Suprapubic skin (tissue), 4 donors: ENCODE results near the gene INHBB. TPM values are rescaled to one million over a fixed set of nuclear protein-coding genes. Genes with fewer than 3 reads are reported as not detected.

Source experiments
- DNase-seq, 2 donors: peaks; one replicate each; pipeline ENCODE4 v3.0.0-alpha.2; 2019; ENCODE audit warnings: low spot score in 2 of 2
- H3K27ac ChIP-seq: fragments of 200-600 bp; sonication (generic); one replicate; pipeline ENCODE4 v1.5.1; 2019
- H3K27me3 ChIP-seq: fragments of 200-600 bp; sonication (generic); one replicate; pipeline ENCODE4 v1.5.1; 2019
- H3K36me3 ChIP-seq: fragments of 200-600 bp; sonication (generic); one replicate; pipeline ENCODE4 v1.5.1; 2019
- H3K4me1 ChIP-seq: fragments of 200-600 bp; sonication (generic); one replicate; pipeline ENCODE4 v1.5.1; 2019
- H3K4me3 ChIP-seq: fragments of 200-600 bp; sonication (generic); one replicate; pipeline ENCODE4 v1.5.1; 2019; ENCODE audit warnings: mild to moderate bottlenecking
- H3K9me3 ChIP-seq: fragments of 200-600 bp; sonication (generic); one replicate; pipeline ENCODE4 v1.5.1; 2019
- CTCF ChIP-seq, 2 donors: fragments of 200-600 bp in 1 of 2; fragments of 450-650 bp in 1 of 2; sonication (generic) in 1 of 2; IDR thresholded peaks; one replicate each; pipeline ENCODE4 v1.5.1; 2016 to 2019; ENCODE audit warnings: antibody characterized with exemption in 2 of 2, mild to moderate bottlenecking in 1 of 2, moderate library complexity in 1 of 2
- EP300 ChIP-seq: sonication (generic); formaldehyde crosslinking; IDR thresholded peaks from one replicate; pipeline ENCODE4 v1.6.1; 2017; ENCODE audit warnings: antibody characterized with exemption
- POLR2A ChIP-seq, 2 donors: fragments of 450-650 bp; IDR thresholded peaks; one replicate each; pipeline ENCODE4 v1.6.1; 2017; ENCODE audit warnings: antibody characterized with exemption in 2 of 2, mild to moderate bottlenecking in 2 of 2, moderate library complexity in 2 of 2
- POLR2AphosphoS5 ChIP-seq, 3 donors: sonication (generic); formaldehyde crosslinking; IDR thresholded peaks; one replicate each; pipeline ENCODE4 v1.6.1; 2017; ENCODE audit warnings: antibody characterized with exemption in 3 of 3
- WGBS: methylation state at CpG from one replicate; pipeline ENCODE4 v1.1.5; 2018; 5-methylcytosine and 5-hydroxymethylcytosine counted together
- total RNA-seq, 4 donors: library from RNA; depleted of rRNA; stranded (reverse); fragments of >200 nt; gene quantifications; one replicate each; pipeline ENCODE4 v1.1.0, GENCODE V29; 2016

Gene INHBB
- total RNA-seq, 4 donors from 2014 or later, result 12.1 to 26.1 (median 18.2) TPM

GRCh38 chr2:120376101-120376500, 30.2 kb downstream of the INHBB start:
- Histone ChIP-seq H3K4me1 (no peaks in the 10 kb centered on the region), H3K36me3 (no peaks in the 10 kb centered on the region), H3K9me3 (no peaks in the 10 kb centered on the region), H3K4me3 (no peak overlapping the region), H3K27me3 (peaks cover 22% of the 10 kb centered on the region), H3K27ac (no peak overlapping the region)
- no peak for TF ChIP-seq EP300
- TF ChIP-seq POLR2A (IDR thresholded peaks at IDR 0.05), result no peak
- TF ChIP-seq POLR2AphosphoS5 (IDR thresholded peaks at IDR 0.05), result no peak
- TF ChIP-seq CTCF (IDR thresholded peaks at IDR 0.05), result no peak
- DNase-seq, result no peak
- 76% methylated on average over 12 of the region's 12 CpGs for WGBS

DNA sequence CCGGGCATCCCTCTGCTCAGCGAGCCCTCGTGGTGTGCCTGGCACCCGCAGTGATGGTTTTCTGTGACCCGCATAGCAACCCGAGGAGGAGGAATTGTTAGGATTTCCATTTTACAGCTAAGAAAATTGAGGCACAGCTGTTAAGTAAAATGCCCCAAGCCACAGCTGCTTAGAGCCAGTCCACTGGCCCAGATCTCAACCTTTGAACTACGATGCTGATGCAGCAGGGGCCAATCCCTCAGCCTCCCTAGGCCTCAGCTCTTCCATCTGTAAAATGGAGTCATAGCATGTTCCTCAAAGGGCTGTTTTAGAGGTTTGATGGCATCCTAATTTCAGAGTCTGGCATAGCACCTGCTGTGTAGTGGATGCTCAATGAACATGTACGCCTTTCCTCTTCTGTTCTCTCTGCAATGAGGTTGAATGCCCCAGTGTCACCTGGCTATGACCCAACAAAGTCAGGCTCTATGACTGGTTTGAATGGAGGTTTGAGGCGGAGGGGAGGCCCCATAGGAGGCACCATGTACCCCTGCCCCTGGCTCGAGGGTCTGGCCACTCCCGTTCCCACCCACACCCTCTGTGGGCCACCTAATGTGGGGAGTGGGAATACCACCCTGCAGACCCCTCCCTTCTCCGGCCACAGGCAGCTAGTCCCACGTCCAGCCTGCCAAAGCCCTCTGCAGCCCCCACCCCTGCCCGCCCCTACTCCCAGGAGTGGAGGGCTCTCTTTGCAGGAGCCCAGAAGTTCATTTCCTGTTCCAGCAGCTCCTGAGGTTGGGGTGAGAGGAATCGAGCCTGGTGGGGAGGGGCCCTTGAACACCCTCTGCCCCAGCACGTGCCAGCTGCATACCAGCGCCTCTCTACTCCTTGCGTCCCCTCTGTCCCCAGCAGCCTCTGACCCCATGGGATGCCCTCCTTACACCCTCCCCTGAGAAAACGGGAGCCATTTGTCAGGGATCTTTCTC, 31.0 kb downstream of the INHBB start:
- no peaks in the 10 kb centered on the region for H3K4me1 ChIP-seq
- no peak overlapping the region for H3K27ac ChIP-seq
- H3K9me3 ChIP-seq, result no peaks in the 10 kb centered on the region
- DNase-seq, result no peak
- no peaks in the 10 kb centered on the region for H3K36me3 ChIP-seq
- no peak overlapping the region for H3K4me3 ChIP-seq
- TF ChIP-seq EP300 (no peak), POLR2AphosphoS5 (IDR thresholded peaks at IDR 0.05) (no peak), CTCF (IDR thresholded peaks at IDR 0.05) (no peak), POLR2A (IDR thresholded peaks at IDR 0.05) (no peak)
- H3K27me3 ChIP-seq, result peaks cover 22% of the 10 kb centered on the region
- 74% methylated on average over 19 of the region's 19 CpGs for WGBS

- TF ChIP-seq CTCF (IDR thresholded peaks at IDR 0.05) (no peak), POLR2A (IDR thresholded peaks at IDR 0.05) (no peak), POLR2AphosphoS5 (IDR thresholded peaks at IDR 0.05) (no peak), EP300 (no peak)
- no peak for DNase-seq
- H3K36me3 ChIP-seq, result no peaks in the 10 kb centered on the region
- H3K4me3 ChIP-seq, result no peak overlapping the region
- no peak overlapping the region for H3K27ac ChIP-seq
- no peaks in the 10 kb centered on the region for H3K4me1 ChIP-seq
- H3K27me3 ChIP-seq, result peaks cover 22% of the 10 kb centered on the region
- no peaks in the 10 kb centered on the region for H3K9me3 ChIP-seq
- 73% methylated on average over 3 of the region's 3 CpGs for WGBS
These were observed 32.7 kb downstream of the INHBB start for GRCh38 chr2:120378605-120379004.

DNA sequence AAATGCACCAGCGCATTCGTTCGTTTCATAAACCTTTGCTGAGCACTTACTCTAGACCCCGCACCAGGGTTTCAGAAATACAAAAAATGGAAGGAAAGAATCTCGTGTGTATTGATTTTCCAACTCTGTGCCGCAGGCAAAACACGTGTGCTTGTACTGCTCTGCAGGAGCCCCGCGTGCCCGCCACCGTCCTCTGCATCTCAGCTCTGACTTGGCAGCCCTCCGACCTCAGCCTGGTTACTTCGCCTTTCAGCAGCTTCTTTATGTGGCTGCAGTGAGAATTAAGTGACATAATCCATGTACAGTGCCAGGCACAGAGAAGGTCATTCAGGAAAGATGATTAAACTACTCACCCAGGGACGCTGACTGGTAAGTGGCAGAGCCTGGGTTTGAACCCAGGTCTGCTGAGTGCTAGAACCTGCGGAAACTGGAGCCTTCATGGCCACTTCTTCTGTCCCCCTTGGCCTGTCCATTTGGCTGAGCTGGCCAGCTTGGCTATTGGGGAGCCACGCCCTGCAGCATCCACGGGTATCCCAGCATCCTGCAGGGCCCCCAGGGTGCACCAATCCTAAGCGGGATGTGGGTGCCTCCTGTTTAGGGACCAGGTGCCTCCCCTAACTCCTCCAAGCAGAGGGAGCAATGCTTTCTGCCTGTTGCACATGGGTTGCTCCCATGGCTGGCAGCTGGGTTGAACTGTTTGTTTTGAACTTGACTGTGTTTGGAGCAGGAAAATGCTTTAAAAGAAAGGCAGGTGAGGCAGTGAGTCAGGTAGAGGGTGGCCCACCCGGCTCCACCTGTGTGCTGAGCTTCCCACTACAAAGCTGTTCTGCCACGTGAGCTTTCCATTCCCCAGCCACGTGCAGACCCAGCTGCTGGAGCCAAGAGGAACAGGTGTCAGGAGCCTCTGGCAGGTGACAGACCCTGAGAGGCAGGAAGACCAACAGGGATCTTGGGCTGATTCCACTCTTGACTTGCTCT, 34.3 kb downstream of the INHBB start:
- 77% methylated on average over 18 of the region's 21 CpGs for WGBS
- peaks cover 22% of the 10 kb centered on the region for H3K27me3 ChIP-seq

More for the DNA sequence above, 34.3 kb downstream of the INHBB start:
- no peaks in the 10 kb centered on the region for H3K9me3 ChIP-seq
- no peaks in the 10 kb centered on the region for H3K36me3 ChIP-seq
- TF ChIP-seq POLR2AphosphoS5 (IDR thresholded peaks at IDR 0.05), result no peak
- no peak for TF ChIP-seq CTCF (IDR thresholded peaks at IDR 0.05)
- TF ChIP-seq EP300, result no peak
- TF ChIP-seq POLR2A (IDR thresholded peaks at IDR 0.05), result no peak
- no peak for DNase-seq
- no peaks in the 10 kb centered on the region for H3K4me1 ChIP-seq
- no peak overlapping the region for H3K4me3 ChIP-seq
- no peak overlapping the region for H3K27ac ChIP-seq
